Stimulated activated CD4-positive, alpha-beta T cell treated with anti-CD3 and anti-CD28 coated beads, Interleukin-1b, Interleukin-23, amount 100 ng/mL, for 24 hours (primary cell): ENCODE results near the gene STARD10.

Experiments
- DNase-seq, 4 experiments: peaks; one replicate each; pipeline ENCODE4 v3.0.0-alpha.2; 2020; ENCODE audit warnings: low read depth in 4 of 4, low spot score in 1 of 4

STARD10 gene

DNA sequence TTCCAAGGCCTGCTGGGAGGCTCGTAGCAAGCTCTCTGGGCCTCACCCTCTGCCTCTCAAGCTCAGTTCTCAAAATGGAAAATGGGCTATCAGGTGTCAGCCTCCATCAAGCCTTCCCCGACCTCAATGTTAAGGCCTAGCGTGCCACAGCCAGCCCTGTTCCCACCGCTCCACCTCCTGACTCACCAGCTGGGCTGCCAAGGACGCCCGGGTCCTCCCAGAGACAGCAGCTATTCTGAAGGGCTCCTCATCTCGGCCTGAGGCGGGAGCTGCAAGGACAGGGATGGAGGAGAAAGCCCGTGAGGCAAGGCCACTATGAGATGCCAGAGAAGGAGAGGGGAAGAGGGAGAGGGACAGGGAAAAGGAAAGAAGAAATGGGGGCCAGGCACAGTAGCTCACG lies 61.5 kb downstream of the STARD10 start:
- DNase-seq, result no peak

GRCh38 chr11:72730737-72731136 lies 63.1 kb downstream of the STARD10 start:
- no peak for DNase-seq

GRCh38 chr11:72730243-72730642 lies 63.6 kb downstream of the STARD10 start:
- no peak for DNase-seq

GRCh38 chr11:72727521-72727920 lies 66.3 kb downstream of the STARD10 start:
- DNase-seq, result no peak

DNA sequence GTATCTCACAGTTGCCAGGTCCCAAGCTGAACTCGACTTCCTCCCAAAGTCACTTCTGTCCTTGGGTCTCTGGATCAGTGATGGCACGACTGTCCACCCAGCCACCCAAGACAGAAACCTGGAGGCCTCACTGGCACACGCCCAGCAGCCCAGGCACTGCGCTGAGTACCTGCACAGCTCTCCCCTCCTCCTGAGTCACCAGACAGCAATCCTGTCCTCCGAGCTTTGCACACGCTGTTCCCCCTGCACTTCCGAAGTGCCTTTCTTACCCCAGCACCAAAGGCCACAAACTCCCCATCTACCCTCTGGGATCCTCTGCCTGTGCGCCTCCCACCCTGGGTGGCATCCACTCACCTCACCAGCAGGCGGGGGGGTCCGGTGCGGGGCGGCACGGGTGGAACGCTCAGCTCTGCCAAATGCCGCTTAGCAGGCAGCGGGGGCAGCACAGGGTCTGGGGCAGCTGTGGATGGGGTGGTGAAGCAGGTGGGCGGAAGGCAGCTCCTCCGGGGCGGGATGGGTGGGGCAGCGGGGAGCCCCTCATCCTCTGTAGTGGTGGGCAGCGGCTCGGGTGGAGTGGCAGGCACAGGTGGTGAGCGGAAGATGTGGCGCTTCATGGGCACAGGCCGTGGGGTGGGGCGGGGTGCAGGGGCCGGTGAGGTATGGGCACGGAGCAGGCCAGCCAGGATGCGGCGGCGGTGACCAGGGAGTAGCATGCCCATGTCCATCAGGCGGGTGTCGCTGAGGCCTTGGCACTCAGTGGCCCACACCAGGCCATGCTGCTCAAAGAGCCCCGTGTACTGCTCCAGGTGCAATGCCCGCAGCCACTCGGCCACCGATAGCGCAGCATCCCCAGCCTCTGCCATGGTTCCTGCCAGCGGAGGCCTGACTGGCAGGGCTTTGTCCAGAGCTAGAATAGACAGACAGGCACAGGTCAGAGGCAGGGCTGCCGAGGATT lies 67.3 kb downstream of the STARD10 start:
- no peak for DNase-seq

- DNase-seq, result no peak
Measured at GRCh38 chr11:72725724-72726028, 68.2 kb downstream of the STARD10 start.

GRCh38 chr11:72724851-72725723 lies 68.8 kb downstream of the STARD10 start:
- DNase-seq, result peak; percentile 66 to 68 (median 66)

GRCh38 chr11:72724021-72724551 lies 69.8 kb downstream of the STARD10 start:
- no peak for DNase-seq

DNA sequence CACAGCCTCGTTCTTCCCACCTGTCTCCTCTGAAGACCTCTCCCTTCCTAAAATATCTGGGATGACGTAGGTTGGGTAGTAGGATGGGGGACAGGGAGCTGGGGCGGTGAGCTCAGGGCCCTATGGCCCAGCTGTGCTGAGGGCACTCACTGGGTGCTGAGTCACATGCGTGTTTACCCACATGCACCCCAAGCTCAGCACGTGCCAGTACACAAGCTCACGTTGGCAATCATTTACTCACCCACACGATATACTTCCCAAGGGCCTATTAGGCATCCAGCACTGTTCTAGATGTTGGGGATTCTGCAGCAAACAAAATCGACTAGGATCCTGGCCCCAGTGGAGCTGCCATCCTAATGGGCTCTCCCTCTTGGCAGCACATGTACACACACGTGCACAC lies 70.3 kb downstream of the STARD10 start:
- DNase-seq, result no peak

GRCh38 chr11:72722050-72722748 lies 71.6 kb downstream of the STARD10 start:
- DNase-seq, result peak; percentile 52 to 75 (median 66)

- DNase-seq, result peak in 2 of 4 experiments; percentile 15 to 19
Measured at GRCh38 chr11:72721689-72722049, 72.2 kb downstream of the STARD10 start.

- DNase-seq, result no peak
Measured at GRCh38 chr11:72721276-72721675, 72.6 kb downstream of the STARD10 start.

- DNase-seq, result no peak
Measured at GRCh38 chr11:72720784-72721183, 73.1 kb downstream of the STARD10 start.

DNA sequence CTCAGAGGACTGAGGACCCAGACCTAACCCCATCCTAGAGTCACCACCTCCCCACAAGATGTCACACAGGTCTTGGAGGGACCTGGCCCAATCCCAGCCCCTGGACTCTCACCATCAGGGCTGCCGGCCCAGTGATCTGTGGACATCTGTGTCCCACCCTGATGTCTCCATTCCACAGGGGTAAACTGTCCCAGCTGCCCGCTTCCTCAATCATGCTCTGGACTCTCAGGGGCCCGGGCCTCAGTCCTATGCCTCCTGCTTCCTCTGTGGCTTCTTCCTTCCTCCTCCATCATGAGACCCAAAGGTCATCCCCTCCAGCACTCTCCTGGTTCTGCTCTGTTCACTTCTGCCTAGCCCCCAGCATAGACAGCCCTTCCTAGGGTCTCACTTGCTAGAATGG lies 73.8 kb downstream of the STARD10 start:
- no peak for DNase-seq

GRCh38 chr11:72719551-72719950 lies 74.3 kb downstream of the STARD10 start:
- no peak for DNase-seq

DNA sequence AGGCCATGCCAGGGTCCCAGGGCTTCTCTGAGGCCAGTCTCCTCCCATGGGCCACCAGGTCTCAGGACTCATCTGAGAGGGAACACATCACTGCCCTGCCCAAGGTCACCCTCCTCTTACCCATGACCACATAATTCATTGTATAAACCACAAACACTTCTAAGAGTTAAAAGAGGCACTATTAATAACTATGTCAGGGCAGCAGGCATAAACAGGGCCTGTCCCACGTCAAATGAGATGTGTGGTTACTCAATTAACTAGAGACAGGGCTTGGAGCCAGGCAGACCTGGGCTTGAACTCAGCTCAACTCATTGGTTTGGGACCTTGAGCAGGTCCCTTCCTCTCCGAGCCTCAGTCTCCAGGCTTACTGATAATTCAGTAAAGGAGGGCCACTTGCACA lies 74.7 kb downstream of the STARD10 start:
- no peak for DNase-seq

- no peak for DNase-seq
Measured at GRCh38 chr11:72718101-72718501, 75.7 kb downstream of the STARD10 start.

- DNase-seq, result no peak
Measured at GRCh38 chr11:72716788-72717435, 76.9 kb downstream of the STARD10 start.

DNA sequence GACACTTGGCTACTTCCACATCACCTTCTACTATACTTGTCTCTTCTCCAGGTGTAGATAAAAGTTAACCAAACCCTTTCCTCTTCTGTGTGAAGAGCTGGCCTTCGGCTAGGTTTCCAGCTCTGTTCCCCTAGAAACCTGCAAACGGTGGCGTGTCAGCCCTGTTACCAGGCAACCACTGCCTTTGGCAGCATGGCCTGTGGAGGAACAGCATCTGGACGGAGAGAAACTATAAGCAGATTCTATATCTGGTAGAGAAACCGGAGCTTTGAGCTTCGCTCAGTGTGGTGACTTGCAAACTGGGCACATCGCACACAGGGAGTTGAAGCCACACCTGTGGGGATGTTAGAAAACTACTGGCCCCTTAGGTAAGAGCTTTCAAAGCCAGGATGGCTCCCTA lies 77.6 kb downstream of the STARD10 start:
- no peak for DNase-seq

GRCh38 chr11:72712841-72713240 lies 81.0 kb downstream of the STARD10 start:
- no peak for DNase-seq
